ENCODE measurements around the gene NPR3.
A peak's percentile ranks its signal among the peaks of the same experiment; 100 is the strongest.

Gene NPR3

DNA sequence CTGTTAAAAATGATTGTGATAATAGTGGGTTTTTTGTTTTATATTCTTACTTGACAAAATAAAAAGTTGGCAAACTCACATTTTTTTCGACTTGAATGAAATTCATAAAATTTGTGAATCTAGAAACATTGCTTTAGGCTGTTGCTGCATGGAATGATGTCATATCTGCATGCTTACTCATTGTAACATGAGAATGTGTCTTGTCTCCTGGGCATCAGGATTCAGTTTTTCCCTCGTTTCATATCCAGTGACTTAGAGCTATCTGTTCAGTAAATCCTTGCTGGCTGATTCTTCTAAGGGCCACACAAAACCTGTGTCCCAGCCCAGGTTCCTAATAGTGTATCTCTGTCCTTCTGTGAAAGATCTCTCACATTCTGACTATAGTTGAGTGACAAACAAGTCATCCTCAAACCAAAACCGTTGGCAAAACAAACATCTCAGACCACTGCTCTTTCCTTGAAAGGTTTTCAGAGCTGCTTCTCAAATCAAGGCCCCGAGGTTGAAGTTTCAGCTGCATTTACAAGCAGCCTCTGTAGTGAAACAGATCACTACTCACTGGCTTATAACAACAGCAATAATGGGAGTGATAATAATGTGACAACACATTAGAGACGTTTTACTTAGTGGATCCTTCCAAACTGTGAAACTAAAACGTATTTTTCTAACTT is 95.0 kb downstream of the NPR3 start:
- no peak overlapping the region for H3K27ac ChIP-seq
- TF ChIP-seq ZFX (IDR thresholded peaks at IDR 0.05) (no peak), CTCF (conservative IDR thresholded peaks at IDR 0.05) (no peak)

GRCh38 chr5:32808783-32809182 is 97.7 kb downstream of the NPR3 start:
- H3K27ac ChIP-seq, result no peak overlapping the region
- TF ChIP-seq ZFX (IDR thresholded peaks at IDR 0.05) (no peak), CTCF (conservative IDR thresholded peaks at IDR 0.05) (no peak)

GRCh38 chr5:32810804-32811203 is 99.7 kb downstream of the NPR3 start:
- peak overlapping the region; percentile 29; the same call in 1 of the 2 replicates for H3K27ac ChIP-seq
- no peak for TF ChIP-seq ZFX (IDR thresholded peaks at IDR 0.05)
- TF ChIP-seq CTCF (conservative IDR thresholded peaks at IDR 0.05), result no peak

GRCh38 chr5:32812399-32812798 is 101.3 kb downstream of the NPR3 start:
- TF ChIP-seq CTCF (conservative IDR thresholded peaks at IDR 0.05) (no peak), ZFX (IDR thresholded peaks at IDR 0.05) (no peak)

GRCh38 chr5:32814141-32814540 is 103.0 kb downstream of the NPR3 start:
- no peak overlapping the region for H3K27ac ChIP-seq

More at GRCh38 chr5:32812399-32812798, 101.3 kb downstream of the NPR3 start:
- H3K27ac ChIP-seq, result no peak overlapping the region

GRCh38 chr5:32814620-32815019 is 103.5 kb downstream of the NPR3 start:
- no peak overlapping the region; the same call in 1 of the 2 replicates for H3K27ac ChIP-seq
- TF ChIP-seq CTCF (conservative IDR thresholded peaks at IDR 0.05), result no peak
- TF ChIP-seq ZFX (IDR thresholded peaks at IDR 0.05), result no peak

More at GRCh38 chr5:32814141-32814540, 103.0 kb downstream of the NPR3 start:
- TF ChIP-seq ZFX (IDR thresholded peaks at IDR 0.05) (no peak), CTCF (conservative IDR thresholded peaks at IDR 0.05) (no peak)

GRCh38 chr5:32827981-32828380 is 116.9 kb downstream of the NPR3 start:
- H3K27ac ChIP-seq, result no peak overlapping the region
- no peak for TF ChIP-seq ZFX (IDR thresholded peaks at IDR 0.05)
- no peak for TF ChIP-seq CTCF (conservative IDR thresholded peaks at IDR 0.05)

All from C4-2B (cell line).